ACC112 (cell line): ENCODE data around the gene PPP1R36.

Experiments
- H2AFZ ChIP-seq: fragments of 200-600 bp; sonication (generic); one replicate; pipeline ENCODE4 v1.6.0; 2017; ENCODE audit warnings: antibody characterized with exemption, low read length; ENCODE audit not compliant: unreplicated experiment
- H3K27ac ChIP-seq: fragments of 200-600 bp; sonication (generic); 2 replicates; pipeline ENCODE4 v1.5.1; 2014; ENCODE audit warnings: low read depth, mild to moderate bottlenecking, antibody characterized with exemption, low read length, moderate library complexity
- H3K27me3 ChIP-seq: fragments of 200-600 bp; sonication (generic); 2 replicates; pipeline ENCODE4 v1.6.1; 2014; ENCODE audit warnings: mild to moderate bottlenecking, antibody characterized with exemption, low read length, moderate library complexity, mixed read lengths; ENCODE audit not compliant: insufficient read depth
- H3K36me3 ChIP-seq: fragments of 200-600 bp; sonication (generic); 2 replicates; pipeline ENCODE4 v1.6.1; 2016; ENCODE audit warnings: mild to moderate bottlenecking, antibody characterized with exemption, low read length, moderate library complexity, mixed read lengths; ENCODE audit not compliant: insufficient read depth
- H3K4me1 ChIP-seq: fragments of 200-600 bp; sonication (generic); one replicate; pipeline ENCODE4 v1.6.1; 2016; ENCODE audit warnings: low read length, mixed read lengths; ENCODE audit not compliant: insufficient read depth, unreplicated experiment, control insufficient read depth
- H3K4me3 ChIP-seq: fragments of 200-600 bp; sonication (generic); 2 replicates; pipeline ENCODE4 v1.5.1; 2014; ENCODE audit warnings: mild to moderate bottlenecking, low read depth, low read length
- H3K79me2 ChIP-seq: fragments of 200-600 bp; sonication (generic); one replicate; pipeline ENCODE4 v1.6.0; 2016; ENCODE audit warnings: low read length; ENCODE audit not compliant: control insufficient read depth, unreplicated experiment, insufficient read depth

The PPP1R36 gene

DNA sequence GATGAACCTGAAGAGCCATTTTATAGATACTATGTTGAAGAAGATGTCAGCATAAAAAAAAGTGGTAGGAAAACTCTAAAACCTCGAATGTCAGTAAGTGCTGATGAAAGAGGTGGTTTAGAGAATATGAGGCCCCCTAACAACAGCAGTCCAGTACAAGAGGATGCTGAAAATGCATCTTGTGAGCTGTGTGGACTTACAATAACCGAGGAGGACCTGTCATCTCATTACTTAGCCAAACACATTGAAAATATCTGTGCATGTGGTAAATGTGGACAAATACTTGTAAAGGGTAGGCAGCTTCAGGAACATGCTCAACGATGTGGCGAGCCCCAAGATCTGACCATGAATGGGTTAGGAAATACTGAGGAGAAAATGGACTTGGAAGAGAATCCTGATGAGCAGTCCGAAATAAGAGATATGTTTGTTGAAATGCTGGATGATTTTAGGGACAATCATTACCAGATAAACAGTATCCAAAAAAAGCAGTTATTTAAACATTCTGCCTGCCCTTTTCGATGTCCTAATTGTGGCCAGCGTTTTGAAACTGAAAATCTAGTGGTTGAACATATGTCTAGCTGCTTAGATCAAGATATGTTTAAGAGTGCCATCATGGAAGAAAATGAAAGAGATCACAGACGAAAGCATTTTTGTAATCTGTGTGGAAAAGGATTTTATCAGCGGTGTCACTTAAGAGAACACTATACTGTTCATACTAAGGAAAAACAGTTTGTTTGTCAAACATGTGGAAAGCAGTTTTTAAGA is 27.0 kb upstream of the PPP1R36 start:
- Histone ChIP-seq H3K27ac (no peak overlapping the region), H3K27me3 (no peaks in the 10 kb centered on the region), H3K4me1 (peaks cover 3% of the 10 kb centered on the region), H3K4me3 (no peak overlapping the region), H2AFZ (no peak overlapping the region), H3K79me2 (peaks cover 48% of the 10 kb centered on the region), H3K36me3 (peaks cover 28% of the 10 kb centered on the region)

DNA sequence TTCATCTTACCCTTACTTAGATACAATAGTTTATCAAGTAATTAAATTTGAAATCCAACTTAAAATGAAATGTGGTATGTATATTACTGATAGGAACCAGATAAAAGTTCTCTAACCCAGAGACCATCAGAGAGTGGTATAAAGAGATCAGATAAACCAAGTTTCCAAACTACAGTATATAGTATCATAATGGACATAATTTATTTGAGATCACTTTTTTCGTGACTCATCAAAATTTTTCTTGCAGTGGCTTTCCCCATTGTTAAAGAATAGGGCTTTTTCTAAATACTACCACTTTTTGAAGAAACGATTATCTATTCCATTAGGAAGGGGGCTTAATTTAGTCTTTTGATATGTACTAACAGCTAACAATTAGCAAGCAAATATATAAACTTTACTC is 24.4 kb upstream of the PPP1R36 start:
- Histone ChIP-seq H3K79me2 (peaks cover 29% of the 10 kb centered on the region), H3K27me3 (no peaks in the 10 kb centered on the region), H3K4me3 (no peak overlapping the region), H3K36me3 (peaks cover 35% of the 10 kb centered on the region), H2AFZ (no peak overlapping the region), H3K27ac (no peak overlapping the region), H3K4me1 (peaks cover 16% of the 10 kb centered on the region)

DNA sequence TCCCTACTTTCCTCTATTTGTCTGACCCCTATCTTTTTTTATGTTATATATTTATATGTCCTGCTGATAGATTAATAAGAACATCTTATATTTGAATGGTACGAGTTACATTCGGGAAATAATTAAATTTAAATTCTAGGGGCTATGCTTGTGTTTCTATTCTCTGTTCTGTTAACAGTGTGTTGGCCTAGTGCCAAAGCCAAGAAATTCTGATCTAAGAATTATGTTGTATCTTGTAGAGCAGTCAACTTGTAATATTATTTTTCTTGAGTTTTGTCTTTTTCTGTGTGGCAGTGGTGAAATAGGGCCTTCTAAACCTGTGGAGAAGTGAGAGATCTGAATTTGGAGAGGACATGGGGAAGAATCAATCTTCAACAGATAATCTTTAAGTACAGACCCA is 18.2 kb upstream of the PPP1R36 start:
- no peaks in the 10 kb centered on the region for H3K27me3 ChIP-seq
- no peak overlapping the region for H3K27ac ChIP-seq
- H3K4me3 ChIP-seq = no peak overlapping the region
- no peak overlapping the region for H2AFZ ChIP-seq
- H3K4me1 ChIP-seq = peaks cover 16% of the 10 kb centered on the region
- H3K79me2 ChIP-seq = no peaks in the 10 kb centered on the region
- peaks cover 13% of the 10 kb centered on the region; the same call in 1 of the 2 replicates for H3K36me3 ChIP-seq

DNA sequence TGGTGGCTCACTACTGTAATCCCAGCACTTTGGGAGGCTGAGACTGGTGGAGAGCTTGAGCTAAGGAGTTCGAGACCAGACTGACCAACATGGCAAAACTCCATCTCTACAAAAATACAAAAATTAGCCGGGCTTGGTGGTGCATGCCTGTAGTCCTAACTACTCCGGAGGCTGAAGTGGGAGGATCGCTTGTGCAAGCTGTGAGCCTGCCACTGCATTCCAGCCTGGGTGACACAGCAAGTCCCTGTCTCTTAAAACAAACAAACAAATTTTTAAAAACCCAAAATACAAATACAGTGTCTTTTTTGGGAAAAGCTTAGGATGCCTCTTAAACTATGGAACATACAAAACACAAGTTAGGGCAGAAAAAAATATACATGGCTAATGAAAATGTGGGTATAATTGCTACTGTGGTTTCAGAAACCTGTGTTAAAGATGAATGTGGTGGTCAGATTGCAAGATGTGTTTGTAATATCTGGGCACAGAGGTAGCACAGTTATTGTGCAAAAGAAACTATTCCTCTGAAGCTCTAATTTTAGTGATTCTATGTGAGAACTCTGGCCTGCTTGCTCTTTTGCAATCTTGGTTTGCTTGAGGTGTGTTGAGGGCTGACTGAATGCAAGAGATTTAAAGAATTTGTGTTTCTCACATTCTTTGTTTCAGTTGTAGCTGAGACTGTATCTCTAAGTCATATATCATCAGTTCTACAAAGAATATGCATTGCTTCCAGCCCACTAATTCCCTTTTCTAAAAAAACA is 13.1 kb upstream of the PPP1R36 start:
- H3K79me2 ChIP-seq = no peaks in the 10 kb centered on the region
- no peak overlapping the region for H3K4me3 ChIP-seq
- peaks cover 3% of the 10 kb centered on the region; the same call in 1 of the 2 replicates for H3K36me3 ChIP-seq
- peaks cover 5% of the 10 kb centered on the region for H3K4me1 ChIP-seq
- no peak overlapping the region for H2AFZ ChIP-seq
- no peak overlapping the region for H3K27ac ChIP-seq
- peaks cover 11% of the 10 kb centered on the region for H3K27me3 ChIP-seq

DNA sequence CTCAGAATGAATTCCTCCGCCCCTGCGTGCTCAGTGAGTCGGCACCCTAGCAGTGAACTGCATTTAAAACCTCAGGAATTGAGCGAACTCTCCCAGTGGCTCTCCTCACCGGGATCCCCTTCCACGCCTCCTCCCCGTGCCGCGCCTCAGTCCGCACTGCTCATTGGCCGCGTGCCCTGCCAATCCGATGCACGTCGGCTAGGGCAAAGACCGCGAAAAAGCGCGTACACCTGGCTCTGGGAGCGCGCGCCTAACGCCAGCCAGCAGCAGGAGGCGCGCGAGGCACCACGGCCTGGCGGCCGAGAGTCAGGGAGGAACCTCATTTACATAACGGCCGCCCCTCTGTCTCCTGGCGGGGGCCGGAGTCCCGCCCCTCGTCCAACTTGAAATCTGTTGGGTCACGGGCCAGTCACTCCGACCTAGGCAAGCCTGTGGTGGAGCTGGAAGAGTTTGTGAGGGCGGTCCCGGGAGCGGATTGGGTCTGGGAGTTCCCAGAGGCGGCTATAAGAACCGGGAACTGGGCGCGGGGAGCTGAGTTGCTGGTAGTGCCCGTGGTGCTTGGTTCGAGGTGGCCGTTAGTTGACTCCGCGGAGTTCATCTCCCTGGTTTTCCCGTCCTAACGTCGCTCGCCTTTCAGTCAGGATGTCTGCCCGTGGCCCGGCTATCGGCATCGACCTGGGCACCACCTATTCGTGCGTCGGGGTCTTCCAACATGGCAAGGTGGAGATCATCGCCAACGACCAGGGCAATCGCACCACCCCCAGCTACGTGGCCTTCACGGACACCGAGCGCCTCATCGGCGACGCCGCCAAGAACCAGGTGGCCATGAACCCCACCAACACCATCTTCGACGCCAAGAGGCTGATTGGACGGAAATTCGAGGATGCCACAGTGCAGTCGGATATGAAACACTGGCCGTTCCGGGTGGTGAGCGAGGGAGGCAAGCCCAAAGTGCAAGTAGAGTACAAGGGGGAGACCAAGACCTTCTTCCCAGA is 9.3 kb upstream of the PPP1R36 start, which contains the start of gene HSPA2:
Gene HSPA2 (plus strand): TSS at position 534 of the 995 bp plus-strand sequence. CDS start 109 bp downstream, at position 643.
- H3K27me3 ChIP-seq = peaks cover 23% of the 10 kb centered on the region
- H3K36me3 ChIP-seq = no peaks in the 10 kb centered on the region
- H3K27ac ChIP-seq = peak within 1 kb of the TSS; percentile 68
- H3K79me2 ChIP-seq = no peaks in the 10 kb centered on the region
- peak within 1 kb of the TSS; percentile 80 for H3K4me3 ChIP-seq
- H2AFZ ChIP-seq = peak within 1 kb of the TSS; percentile 96
- peaks cover 5% of the 10 kb centered on the region for H3K4me1 ChIP-seq

DNA sequence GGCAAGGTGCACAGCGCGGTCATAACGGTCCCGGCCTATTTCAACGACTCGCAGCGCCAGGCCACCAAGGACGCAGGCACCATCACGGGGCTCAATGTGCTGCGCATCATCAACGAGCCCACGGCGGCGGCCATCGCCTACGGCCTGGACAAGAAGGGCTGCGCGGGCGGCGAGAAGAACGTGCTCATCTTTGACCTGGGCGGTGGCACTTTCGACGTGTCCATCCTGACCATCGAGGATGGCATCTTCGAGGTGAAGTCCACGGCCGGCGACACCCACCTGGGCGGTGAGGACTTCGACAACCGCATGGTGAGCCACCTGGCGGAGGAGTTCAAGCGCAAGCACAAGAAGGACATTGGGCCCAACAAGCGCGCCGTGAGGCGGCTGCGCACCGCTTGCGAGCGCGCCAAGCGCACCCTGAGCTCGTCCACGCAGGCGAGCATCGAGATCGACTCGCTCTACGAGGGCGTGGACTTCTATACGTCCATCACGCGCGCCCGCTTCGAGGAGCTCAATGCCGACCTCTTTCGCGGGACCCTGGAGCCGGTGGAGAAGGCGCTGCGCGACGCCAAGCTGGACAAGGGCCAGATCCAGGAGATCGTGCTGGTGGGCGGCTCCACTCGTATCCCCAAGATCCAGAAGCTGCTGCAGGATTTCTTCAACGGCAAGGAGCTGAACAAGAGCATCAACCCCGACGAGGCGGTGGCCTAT is 8.3 kb upstream of the PPP1R36 start:
- peaks cover 23% of the 10 kb centered on the region for H3K27me3 ChIP-seq
- no peaks in the 10 kb centered on the region for H3K79me2 ChIP-seq
- H3K36me3 ChIP-seq = no peaks in the 10 kb centered on the region
- no peak overlapping the region for H3K27ac ChIP-seq
- peaks cover 4% of the 10 kb centered on the region for H3K4me1 ChIP-seq
- H3K4me3 ChIP-seq = peak overlapping the region; percentile 80
- no peak overlapping the region for H2AFZ ChIP-seq

DNA sequence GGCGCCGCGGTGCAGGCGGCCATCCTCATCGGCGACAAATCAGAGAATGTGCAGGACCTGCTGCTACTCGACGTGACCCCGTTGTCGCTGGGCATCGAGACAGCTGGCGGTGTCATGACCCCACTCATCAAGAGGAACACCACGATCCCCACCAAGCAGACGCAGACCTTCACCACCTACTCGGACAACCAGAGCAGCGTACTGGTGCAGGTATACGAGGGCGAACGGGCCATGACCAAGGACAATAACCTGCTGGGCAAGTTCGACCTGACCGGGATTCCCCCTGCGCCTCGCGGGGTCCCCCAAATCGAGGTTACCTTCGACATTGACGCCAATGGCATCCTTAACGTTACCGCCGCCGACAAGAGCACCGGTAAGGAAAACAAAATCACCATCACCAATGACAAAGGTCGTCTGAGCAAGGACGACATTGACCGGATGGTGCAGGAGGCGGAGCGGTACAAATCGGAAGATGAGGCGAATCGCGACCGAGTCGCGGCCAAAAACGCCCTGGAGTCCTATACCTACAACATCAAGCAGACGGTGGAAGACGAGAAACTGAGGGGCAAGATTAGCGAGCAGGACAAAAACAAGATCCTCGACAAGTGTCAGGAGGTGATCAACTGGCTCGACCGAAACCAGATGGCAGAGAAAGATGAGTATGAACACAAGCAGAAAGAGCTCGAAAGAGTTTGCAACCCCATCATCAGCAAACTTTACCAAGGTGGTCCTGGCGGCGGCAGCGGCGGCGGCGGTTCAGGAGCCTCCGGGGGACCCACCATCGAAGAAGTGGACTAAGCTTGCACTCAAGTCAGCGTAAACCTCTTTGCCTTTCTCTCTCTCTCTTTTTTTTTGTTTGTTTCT is 7.6 kb upstream of the PPP1R36 start:
- Histone ChIP-seq H3K4me1 (no peaks in the 10 kb centered on the region), H3K79me2 (no peaks in the 10 kb centered on the region), H3K27me3 (peaks cover 23% of the 10 kb centered on the region), H3K36me3 (no peaks in the 10 kb centered on the region), H2AFZ (no peak overlapping the region), H3K27ac (no peak overlapping the region), H3K4me3 (peak overlapping the region; percentile 28; the same call in 1 of the 2 replicates)

DNA sequence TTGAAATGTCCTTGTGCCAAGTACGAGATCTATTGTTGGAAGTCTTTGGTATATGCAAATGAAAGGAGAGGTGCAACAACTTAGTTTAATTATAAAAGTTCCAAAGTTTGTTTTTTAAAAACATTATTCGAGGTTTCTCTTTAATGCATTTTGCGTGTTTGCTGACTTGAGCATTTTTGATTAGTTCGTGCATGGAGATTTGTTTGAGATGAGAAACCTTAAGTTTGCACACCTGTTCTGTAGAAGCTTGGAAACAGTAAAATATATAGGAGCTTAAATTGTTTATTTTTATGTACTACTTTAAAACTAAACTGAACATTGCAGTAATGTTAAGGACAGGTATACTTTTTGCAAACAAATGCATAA is 6.9 kb upstream of the PPP1R36 start:
- Histone ChIP-seq H3K27ac (no peak overlapping the region), H2AFZ (no peak overlapping the region)

DNA sequence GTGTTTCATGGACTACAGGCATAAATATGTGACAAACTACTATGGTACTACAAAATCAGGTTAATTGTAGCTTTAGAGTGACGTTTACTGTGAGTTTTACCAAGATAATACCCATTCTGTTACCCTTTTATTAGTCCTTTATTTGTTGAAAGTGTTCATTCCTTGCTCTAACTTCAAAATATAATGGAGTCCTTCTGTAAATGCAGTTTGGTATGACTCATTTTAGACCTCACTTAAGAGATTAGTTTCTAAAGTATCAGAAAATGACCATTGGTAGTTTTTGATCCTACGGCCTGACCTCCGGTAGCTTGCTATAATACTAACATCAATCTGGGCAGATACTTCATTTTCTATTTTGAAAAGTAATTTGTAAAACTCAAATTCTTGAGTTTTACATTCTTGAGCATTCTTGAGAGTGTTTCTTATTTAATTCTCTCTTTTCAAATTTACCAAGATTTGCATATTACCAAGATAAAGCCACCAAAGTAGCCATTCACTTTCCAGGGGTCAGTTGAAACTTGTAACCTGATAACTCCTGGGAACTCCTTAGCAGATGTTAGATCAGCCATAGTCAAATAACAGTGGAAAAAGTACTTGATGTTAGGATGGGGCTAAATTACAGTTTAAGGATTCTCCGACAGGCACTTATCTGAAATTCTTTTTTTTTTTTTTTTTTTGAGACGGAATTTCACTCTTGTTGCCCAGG is 5.0 kb upstream of the PPP1R36 start:
- Histone ChIP-seq H3K36me3 (no peaks in the 10 kb centered on the region), H3K79me2 (no peaks in the 10 kb centered on the region), H3K4me1 (no peaks in the 10 kb centered on the region), H3K27ac (no peak overlapping the region), H3K4me3 (no peak overlapping the region), H3K27me3 (peaks cover 37% of the 10 kb centered on the region), H2AFZ (no peak overlapping the region)

More for the DNA sequence above, 6.9 kb upstream of the PPP1R36 start:
- H3K36me3 ChIP-seq = no peaks in the 10 kb centered on the region
- no peak overlapping the region for H3K4me3 ChIP-seq
- no peaks in the 10 kb centered on the region for H3K79me2 ChIP-seq
- peaks cover 23% of the 10 kb centered on the region for H3K27me3 ChIP-seq
- H3K4me1 ChIP-seq = no peaks in the 10 kb centered on the region
